OCI-LY3 (cell line): Measurements from ENCODE around the gene SPTBN2.
A peak's percentile ranks its signal among the peaks of the same experiment; 100 is the strongest.

Source experiments
- H2AFZ ChIP-seq: fragments of 200-600, 300-600 bp; shearing (Covaris generic); 2 replicates; pipeline ENCODE4 v1.6.0; 2014; ENCODE audit warnings: antibody characterized with exemption, low read depth, low read length
- H3K27ac ChIP-seq: fragments of 200-600, 300-600 bp; sonication (generic); 2 replicates; pipeline ENCODE4 v1.5.1; 2014; ENCODE audit warnings: mild to moderate bottlenecking, low read length, moderate library complexity, mixed read lengths
- H3K27me3 ChIP-seq: fragments of 200-600, 300-600 bp; sonication (generic); 2 replicates; pipeline ENCODE4 v1.6.1; 2014; ENCODE audit warnings: low read depth, low read length, mixed read lengths
- H3K36me3 ChIP-seq: fragments of 200-600, 300-600 bp; sonication (generic); replicated peaks from 2 replicates; pipeline ENCODE3; 2014; ENCODE audit warnings: low read depth, low read length, mixed read lengths
- H3K4me1 ChIP-seq: fragments of 300-600, 200-600 bp; sonication (generic); 2 replicates; pipeline ENCODE4 v1.6.1; 2014; ENCODE audit warnings: low read length, mixed read lengths
- H3K4me2 ChIP-seq: fragments of 200-600, 300-600 bp; sonication (generic); 2 replicates; pipeline ENCODE4 v1.6.1; 2014; ENCODE audit warnings: low read length, mixed read lengths
- H3K4me3 ChIP-seq: fragments of 300-600, 200-600 bp; sonication (generic); 2 replicates; pipeline ENCODE4 v1.5.1; 2014; ENCODE audit warnings: antibody characterized with exemption, mild to moderate bottlenecking, low read length, moderate library complexity
- H3K79me2 ChIP-seq: fragments of 300-600, 200-600 bp; shearing (Covaris generic); 2 replicates; pipeline ENCODE4 v1.6.1; 2014; ENCODE audit warnings: mild to moderate bottlenecking, low read length, mixed read lengths
- H3K9ac ChIP-seq: fragments of 300-600, 200-600 bp; shearing (Covaris generic); 2 replicates; pipeline ENCODE4 v1.6.0; 2014; ENCODE audit warnings: mild to moderate bottlenecking, low read length, moderate library complexity
- H3K9me3 ChIP-seq: fragments of 200-600, 300-600 bp; shearing (Covaris generic); 2 replicates; pipeline ENCODE4 v1.6.1; 2014; ENCODE audit warnings: low read length, mixed read lengths; ENCODE audit not compliant: insufficient read depth
- H4K20me1 ChIP-seq: fragments of 200-600, 300-600 bp; sonication (generic); 2 replicates; pipeline ENCODE4 v1.6.1; 2016; ENCODE audit warnings: low read length, mixed read lengths; ENCODE audit not compliant: insufficient read depth
- EZH2phosphoT487 ChIP-seq: fragments of 200-600 bp; shearing (Covaris generic); IDR thresholded peaks from 2 replicates; pipeline ENCODE4 v1.6.1; 2018; ENCODE audit warnings: antibody characterized with exemption, mixed run types, low read depth
- TF ChIP-seq, protein P1 (sequence below): fragments of 200-600, 300-600 bp; sonication (generic); IDR thresholded peaks from 2 replicates; pipeline ENCODE4 v1.5.1; 2014; ENCODE audit warnings: antibody characterized with exemption, low read length, low read depth

Gene SPTBN2

DNA sequence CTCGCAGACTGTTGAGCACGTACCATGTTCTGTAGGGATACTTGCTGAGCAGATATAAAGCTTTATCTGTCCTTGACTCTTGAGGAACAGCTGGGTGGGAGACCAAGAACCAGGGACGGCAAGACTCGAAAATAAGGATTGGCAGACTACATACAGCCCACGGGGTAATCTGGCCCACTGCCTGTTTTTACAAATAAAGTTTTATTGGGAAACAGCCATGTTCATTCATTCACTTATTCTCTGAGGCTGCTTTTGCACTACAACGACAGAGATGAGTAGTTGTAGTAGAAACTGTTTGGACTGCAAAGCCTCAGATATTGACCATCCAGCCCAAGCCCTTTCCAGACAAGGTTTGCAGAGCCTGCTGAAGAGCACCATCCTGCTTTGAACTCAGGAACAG is 31.0 kb downstream of the SPTBN2 start:
- no peaks in the 10 kb centered on the region for H3K27me3 ChIP-seq
- no peak overlapping the region for H3K27ac ChIP-seq
- no peaks in the 10 kb centered on the region for H3K79me2 ChIP-seq
- no peak overlapping the region for H3K4me2 ChIP-seq
- H3K9ac ChIP-seq: no peak overlapping the region
- no peak overlapping the region for H2AFZ ChIP-seq
- H3K4me1 ChIP-seq: peaks cover 4% of the 10 kb centered on the region
- no peaks in the 10 kb centered on the region for H4K20me1 ChIP-seq
- H3K9me3 ChIP-seq: no peaks in the 10 kb centered on the region
- H3K36me3 ChIP-seq: peaks cover 27% of the 10 kb centered on the region
- H3K4me3 ChIP-seq: no peak overlapping the region
- TF ChIP-seq, protein P1, sequence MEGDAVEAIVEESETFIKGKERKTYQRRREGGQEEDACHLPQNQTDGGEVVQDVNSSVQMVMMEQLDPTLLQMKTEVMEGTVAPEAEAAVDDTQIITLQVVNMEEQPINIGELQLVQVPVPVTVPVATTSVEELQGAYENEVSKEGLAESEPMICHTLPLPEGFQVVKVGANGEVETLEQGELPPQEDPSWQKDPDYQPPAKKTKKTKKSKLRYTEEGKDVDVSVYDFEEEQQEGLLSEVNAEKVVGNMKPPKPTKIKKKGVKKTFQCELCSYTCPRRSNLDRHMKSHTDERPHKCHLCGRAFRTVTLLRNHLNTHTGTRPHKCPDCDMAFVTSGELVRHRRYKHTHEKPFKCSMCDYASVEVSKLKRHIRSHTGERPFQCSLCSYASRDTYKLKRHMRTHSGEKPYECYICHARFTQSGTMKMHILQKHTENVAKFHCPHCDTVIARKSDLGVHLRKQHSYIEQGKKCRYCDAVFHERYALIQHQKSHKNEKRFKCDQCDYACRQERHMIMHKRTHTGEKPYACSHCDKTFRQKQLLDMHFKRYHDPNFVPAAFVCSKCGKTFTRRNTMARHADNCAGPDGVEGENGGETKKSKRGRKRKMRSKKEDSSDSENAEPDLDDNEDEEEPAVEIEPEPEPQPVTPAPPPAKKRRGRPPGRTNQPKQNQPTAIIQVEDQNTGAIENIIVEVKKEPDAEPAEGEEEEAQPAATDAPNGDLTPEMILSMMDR: no peak
- TF ChIP-seq EZH2phosphoT487: no peak

DNA sequence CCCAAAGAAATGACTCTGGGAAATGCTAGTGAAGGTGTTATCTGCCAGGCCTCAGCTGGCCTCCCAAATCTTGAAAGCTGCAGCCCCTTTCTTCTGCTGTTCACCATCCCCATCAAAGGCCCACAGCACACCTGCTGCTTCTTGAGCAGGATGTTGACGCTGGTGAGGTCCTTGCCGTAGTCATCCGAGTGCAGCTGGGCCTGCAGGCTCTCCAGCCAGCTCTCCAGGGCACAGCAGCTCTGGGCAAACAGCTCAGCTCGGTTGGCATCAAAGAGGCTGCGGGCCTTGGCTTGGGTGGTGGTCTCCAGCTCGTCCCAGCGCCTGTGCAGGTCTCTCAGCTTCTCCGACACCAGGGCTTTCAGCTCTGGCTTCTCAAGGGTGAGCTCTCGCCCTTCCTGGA is 32.9 kb downstream of the SPTBN2 start:
- no peak overlapping the region for H3K4me2 ChIP-seq
- H3K4me1 ChIP-seq: peaks cover 4% of the 10 kb centered on the region
- H3K4me3 ChIP-seq: no peak overlapping the region
- H3K27me3 ChIP-seq: no peaks in the 10 kb centered on the region
- H3K79me2 ChIP-seq: no peaks in the 10 kb centered on the region
- H3K9me3 ChIP-seq: no peaks in the 10 kb centered on the region
- H4K20me1 ChIP-seq: no peaks in the 10 kb centered on the region
- H2AFZ ChIP-seq: no peak overlapping the region
- H3K9ac ChIP-seq: no peak overlapping the region
- H3K36me3 ChIP-seq: peaks cover 34% of the 10 kb centered on the region
- H3K27ac ChIP-seq: no peak overlapping the region
- no peak for TF ChIP-seq EZH2phosphoT487
- TF ChIP-seq, protein P1: no peak

DNA sequence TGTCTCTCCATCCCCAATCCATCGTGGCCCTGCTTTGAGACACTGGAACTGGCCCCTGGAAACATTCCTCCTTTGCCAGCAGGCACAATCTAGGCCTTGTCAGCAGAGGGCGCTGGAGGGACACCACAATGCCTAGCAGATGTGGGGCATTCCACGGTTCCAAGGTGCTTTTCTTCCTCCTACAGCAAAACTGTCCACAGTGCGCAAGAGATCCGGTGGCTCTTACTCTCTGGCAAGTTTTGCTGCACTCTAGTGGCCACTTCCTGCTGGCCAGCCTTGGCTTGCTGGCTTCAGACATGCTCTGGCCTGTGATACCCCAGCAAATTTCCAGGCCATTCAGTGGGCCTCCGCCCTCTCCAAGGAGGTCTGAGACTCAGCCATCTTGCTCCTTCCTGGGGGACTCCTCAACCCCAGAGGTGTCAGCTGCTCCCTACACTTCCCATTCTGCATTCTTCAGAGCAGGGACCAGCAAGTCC is 34.2 kb downstream of the SPTBN2 start:
- Histone ChIP-seq H3K27ac (no peak overlapping the region), H3K4me2 (peak overlapping the region; percentile 29; the same call in 1 of the 2 replicates), H3K36me3 (peaks cover 38% of the 10 kb centered on the region)

DNA sequence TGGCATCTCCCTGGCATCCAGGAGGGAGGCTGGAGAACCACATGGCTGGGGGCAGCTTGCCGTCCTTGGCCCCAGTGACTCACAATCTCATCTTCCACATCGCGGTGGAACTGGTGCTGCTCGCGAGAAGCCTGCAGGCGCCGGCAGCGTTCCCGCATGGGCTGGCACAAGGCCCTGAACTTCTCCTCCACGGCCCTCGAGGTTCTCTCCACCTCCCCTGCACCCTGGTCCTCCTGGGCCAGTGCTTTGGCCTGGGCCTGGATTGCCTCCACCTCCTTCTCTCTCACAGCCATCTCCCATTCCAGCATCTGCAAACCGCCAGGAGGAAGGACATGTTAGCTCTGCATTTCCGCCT is 35.0 kb downstream of the SPTBN2 start:
- H3K4me3 ChIP-seq: no peak overlapping the region
- no peak overlapping the region for H3K9ac ChIP-seq
- no peaks in the 10 kb centered on the region for H3K27me3 ChIP-seq
- H2AFZ ChIP-seq: no peak overlapping the region
- H3K36me3 ChIP-seq: peaks cover 33% of the 10 kb centered on the region
- TF ChIP-seq, protein P1: no peak
- no peak for TF ChIP-seq EZH2phosphoT487
- no peak overlapping the region for H3K27ac ChIP-seq
- H3K9me3 ChIP-seq: no peaks in the 10 kb centered on the region
- H3K79me2 ChIP-seq: no peaks in the 10 kb centered on the region
- peaks cover 4% of the 10 kb centered on the region for H3K4me1 ChIP-seq
- no peaks in the 10 kb centered on the region for H4K20me1 ChIP-seq
- no peak overlapping the region for H3K4me2 ChIP-seq

More for the DNA sequence above, 34.2 kb downstream of the SPTBN2 start:
- Histone ChIP-seq H3K79me2 (no peaks in the 10 kb centered on the region), H3K4me3 (no peak overlapping the region), H3K9ac (no peak overlapping the region), H3K4me1 (peaks cover 4% of the 10 kb centered on the region), H3K27me3 (no peaks in the 10 kb centered on the region), H3K9me3 (no peaks in the 10 kb centered on the region), H4K20me1 (no peaks in the 10 kb centered on the region), H2AFZ (0 out of 2 replicates have a peak overlapping the region, but pooled peaks have one; percentile 42)
- TF ChIP-seq EZH2phosphoT487: no peak
- TF ChIP-seq, protein P1: peak; percentile 99
